H1 (cell line): ENCODE measurements around the gene TMEM52B. TPM values are rescaled to one million over a fixed set of nuclear protein-coding genes. Genes with fewer than 3 reads are reported as not detected.

ENCODE experiments used
- CTCF ChIA-PET: fragments of 300-600 bp; sonication (Branson Sonifier 250); formaldehyde crosslinking; loops from one replicate; lab custom pipeline; 2021; ENCODE audit not compliant: partially characterized antibody; lab: Charles Lee
- POLR2A ChIA-PET: fragments of 300-600 bp; sonication (Branson Sonifier 250); formaldehyde crosslinking; loops from one replicate; lab custom pipeline; 2021; ENCODE audit warnings: inconsistent platforms; ENCODE audit not compliant: partially characterized antibody; lab: Charles Lee
- DNase-seq, 2 experiments: peaks; one replicate each; pipeline versions ENCODE4 v3.0.0 to v3.0.0-alpha.2; 2010 to 2022; ENCODE audit warnings: low spot score in 2 of 2, low read depth in 1 of 2, mixed read lengths in 1 of 2
- FAIRE-seq: peaks from 2 replicates; lab custom pipeline; 2011; peaks lifted over from hg19 to GRCh38; lab: Jason Lieb, UNC
- H2AFZ ChIP-seq: 2 replicates; pipeline ENCODE4 v1.8.1; 2012; ENCODE audit warnings: low read length, inconsistent platforms
- H2AK5ac ChIP-seq: 2 replicates; pipeline ENCODE4 v1.6.1; 2013; ENCODE audit warnings: low read depth, low read length
- H2BK120ac ChIP-seq: replicated peaks from 2 replicates; pipeline ENCODE3; 2013; ENCODE audit warnings: low read depth, low read length, inconsistent platforms
- H2BK12ac ChIP-seq: 2 replicates; pipeline ENCODE4 v1.6.1; 2013; ENCODE audit warnings: low read depth, low read length
- H2BK15ac ChIP-seq: 2 replicates; pipeline ENCODE4 v1.6.1; 2013; ENCODE audit warnings: low read length
- H2BK20ac ChIP-seq: 2 replicates; pipeline ENCODE4 v1.6.1; 2013; ENCODE audit warnings: low read length
- H2BK5ac ChIP-seq: 2 replicates; pipeline ENCODE4 v1.6.1; 2013; ENCODE audit warnings: low read depth, low read length
- H3K14ac ChIP-seq: 2 replicates; pipeline ENCODE4 v1.6.1; 2013; ENCODE audit warnings: inconsistent platforms; ENCODE audit not compliant: insufficient read length
- H3K18ac ChIP-seq: 2 replicates; pipeline ENCODE4 v1.6.1; 2013; ENCODE audit warnings: low read length; ENCODE audit errors: extremely low read depth
- H3K23ac ChIP-seq: 2 replicates; pipeline ENCODE4 v1.6.1; 2013; ENCODE audit warnings: inconsistent platforms; ENCODE audit not compliant: insufficient read length
- H3K23me2 ChIP-seq: 2 replicates; pipeline ENCODE4 v1.6.1; 2013; ENCODE audit warnings: low read depth, low read length
- H3K27ac ChIP-seq: 2 replicates; pipeline ENCODE4 v1.6.1; 2011; ENCODE audit warnings: low read depth, low read length, inconsistent platforms
- H3K27me3 ChIP-seq, 4 experiments: replicated peaks in 1 of 4; 1 replicate in 1 of 4; 2 replicates in 3 of 4; pipeline versions ENCODE4 v1.6.1 to v1.8.1; 2011 to 2013; ENCODE audit warnings: low read length in 3 of 4, mild to moderate bottlenecking in 3 of 4, inconsistent platforms in 2 of 4, mixed read lengths in 2 of 4, moderate library complexity in 1 of 4; ENCODE audit not compliant: control insufficient read depth in 3 of 4, insufficient read depth in 3 of 4; ENCODE audit errors: extremely low read depth in 1 of 4
- H3K36me3 ChIP-seq, 4 experiments: 2 replicates each; pipeline versions ENCODE4 v1.6.1 to v1.8.1; 2011 to 2013; ENCODE audit warnings: mild to moderate bottlenecking in 4 of 4, low read length in 3 of 4, moderate library complexity in 2 of 4, control low read depth in 1 of 4, inconsistent platforms in 1 of 4; ENCODE audit not compliant: insufficient read depth in 4 of 4, control insufficient read depth in 2 of 4
- H3K4ac ChIP-seq: replicated peaks from 2 replicates; pipeline ENCODE3; 2013; ENCODE audit warnings: low read length, low read depth, mixed read lengths, inconsistent platforms; ENCODE audit not compliant: insufficient read length
- H3K4me1 ChIP-seq, 4 experiments: replicated peaks in 1 of 4; 1 replicate in 1 of 4; 2 replicates in 3 of 4; pipeline versions ENCODE4 v1.6.1 to v1.8.1; 2011 to 2013; ENCODE audit warnings: low read length in 3 of 4, inconsistent platforms in 2 of 4, mixed read lengths in 1 of 4; ENCODE audit not compliant: insufficient read depth in 4 of 4, control insufficient read depth in 3 of 4
- H3K4me2 ChIP-seq, 2 experiments: 2 replicates each; pipeline versions ENCODE4 v1.6.1 to v1.8.1; 2011 to 2013; ENCODE audit warnings: low read depth in 2 of 2, low read length in 2 of 2, control low read depth in 1 of 2, inconsistent platforms in 1 of 2, mild to moderate bottlenecking in 1 of 2; ENCODE audit not compliant: insufficient read depth in 1 of 2
- H3K4me3 ChIP-seq, 4 experiments: fragments of 200-600, 300-600 bp in 1 of 4; sonication (generic), shearing (Covaris generic), sonication (Bioruptor Twin) in 1 of 4; 2 replicates each; pipeline versions ENCODE4 v1.5.1 to v1.8.1; 2011 to 2016; ENCODE audit warnings: low read length in 4 of 4, low read depth in 3 of 4, control low read depth in 2 of 4, inconsistent platforms in 2 of 4, mild to moderate bottlenecking in 2 of 4, mixed read lengths in 1 of 4, moderate library complexity in 1 of 4; ENCODE audit not compliant: insufficient read depth in 2 of 4; ENCODE audit errors: extremely low read depth in 1 of 4
- H3K56ac ChIP-seq: replicated peaks from 2 replicates; pipeline ENCODE3; 2013; ENCODE audit warnings: low read depth, mild to moderate bottlenecking, mixed read lengths, low read length, inconsistent platforms; ENCODE audit not compliant: insufficient read length
- H3K79me1 ChIP-seq: 2 replicates; pipeline ENCODE4 v1.6.1; 2013; ENCODE audit warnings: low read depth, low read length, control low read depth
- H3K79me2 ChIP-seq, 2 experiments: 2 replicates each; pipeline versions ENCODE4 v1.6.1 to v1.8.1; 2012 to 2013; ENCODE audit warnings: low read length in 2 of 2, mild to moderate bottlenecking in 2 of 2, inconsistent platforms in 1 of 2; ENCODE audit not compliant: insufficient read depth in 2 of 2, control insufficient read depth in 1 of 2
- H3K9ac ChIP-seq, 4 experiments: replicated peaks in 1 of 4; 1 replicate in 1 of 4; 2 replicates in 3 of 4; pipeline versions ENCODE4 v1.6.1 to v1.8.1; 2011 to 2013; ENCODE audit warnings: low read depth in 3 of 4, low read length in 3 of 4, control low read depth in 2 of 4, mild to moderate bottlenecking in 2 of 4, moderate library complexity in 2 of 4, inconsistent platforms in 1 of 4; ENCODE audit errors: extremely low read depth in 1 of 4
- H3K9me3 ChIP-seq, 2 experiments: 2 replicates each; pipeline versions ENCODE4 v1.6.1 to v1.8.1; 2012 to 2013; ENCODE audit warnings: mild to moderate bottlenecking in 2 of 2, moderate library complexity in 2 of 2, control low read depth in 1 of 2, inconsistent platforms in 1 of 2, low read depth in 1 of 2, low read length in 1 of 2, mixed read lengths in 1 of 2; ENCODE audit not compliant: insufficient read depth in 2 of 2
- H4K20me1 ChIP-seq, 2 experiments: replicated peaks in 1 of 2; 2 replicates each; pipeline versions ENCODE3 to v1.8.1; 2011 to 2013; ENCODE audit warnings: inconsistent platforms in 2 of 2, low read length in 2 of 2, mild to moderate bottlenecking in 1 of 2; ENCODE audit not compliant: insufficient read depth in 2 of 2, control insufficient read depth in 1 of 2
- H4K5ac ChIP-seq: 2 replicates; pipeline ENCODE4 v1.6.1; 2013; ENCODE audit warnings: low read length, low read depth, mixed read lengths, inconsistent platforms; ENCODE audit not compliant: insufficient read length
- H4K8ac ChIP-seq: 2 replicates; pipeline ENCODE4 v1.8.0; 2013; ENCODE audit warnings: mild to moderate bottlenecking, moderate library complexity, low read length, inconsistent platforms; ENCODE audit not compliant: insufficient read depth; ENCODE audit errors: extremely low read depth
- H4K91ac ChIP-seq: replicated peaks from 2 replicates; pipeline ENCODE3; 2013; ENCODE audit warnings: low read length, mixed read lengths, inconsistent platforms; ENCODE audit not compliant: insufficient read length
- CREB1 ChIP-seq: IDR thresholded peaks from 2 replicates; pipeline ENCODE4 v1.6.1; 2012; ENCODE audit warnings: inconsistent platforms
- CTCF ChIP-seq, 3 experiments: IDR thresholded peaks; 1 replicate in 2 of 3; 2 replicates in 1 of 3; pipeline versions ENCODE4 v1.5.1 to v1.6.1; 2011; ENCODE audit warnings: low read length in 3 of 3, mild to moderate bottlenecking in 3 of 3, inconsistent platforms in 2 of 3, low read depth in 1 of 3, moderate library complexity in 1 of 3; ENCODE audit not compliant: insufficient read depth in 1 of 3; ENCODE audit errors: control extremely low read depth in 1 of 3
- EGR1 ChIP-seq: IDR thresholded peaks from 2 replicates; pipeline ENCODE4 v1.6.1; 2011; ENCODE audit warnings: low read depth, low read length, borderline replicate concordance
- RAD21 ChIP-seq, 2 experiments: IDR thresholded peaks in 1 of 2; conservative IDR thresholded peaks in 1 of 2; 2 replicates each; pipeline ENCODE4 v1.6.1; 2011; ENCODE audit warnings: low read depth in 2 of 2, low read length in 2 of 2, improper control_type of control experiment in 1 of 2, inconsistent platforms in 1 of 2, mild to moderate bottlenecking in 1 of 2, moderate library complexity in 1 of 2
- TBP ChIP-seq: IDR thresholded peaks from 2 replicates; pipeline ENCODE4 v1.6.1; 2011; ENCODE audit warnings: low read depth, low read length, improper control_type of control experiment
- WGBS, 2 experiments: shearing (Covaris generic) in 1 of 2; methylation state at CpG; one replicate each; pipeline versions ENCODE4 v1.1.6 to v1.1.7; 2013 to 2015; ENCODE audit warnings: low lambda C conversion rate in 2 of 2, mixed read lengths in 2 of 2, inconsistent platforms in 1 of 2, low coverage in 1 of 2, missing lambda C conversion rate in 1 of 2; ENCODE audit not compliant: insufficient replicate concordance in 2 of 2, insufficient coverage in 1 of 2, insufficient read length in 1 of 2; ENCODE audit errors: extremely low coverage in 1 of 2, missing lambda C conversion rate in 1 of 2; 5-methylcytosine and 5-hydroxymethylcytosine counted together
- polyA plus RNA-seq, 7 experiments: library from polyadenylated mRNA; depleted of rRNA in 3 of 7; stranded (reverse) in 5 of 7; unstranded in 2 of 7; fragments of >200 nt in 5 of 7; fragments of 200-250 nt in 2 of 7; gene quantifications; 1 replicate in 5 of 7; 2 replicates in 1 of 7; 4 replicates in 1 of 7; pipeline versions ENCODE4 v1.2.1 to v1.2.3, GENCODE V29; 2011 to 2013; ENCODE audit warnings: missing spikeins in 2 of 7, mixed read lengths in 2 of 7
- total RNA-seq: library from RNA; stranded (reverse); fragmentation: NEBNext Ultra II Directional; extraction: Animal tissue kit (Norgen Biotek cat#: 25700); gene quantifications from 2 replicates; pipeline ENCODE4 v1.2.1, GENCODE V29; 2021

The TMEM52B gene
- total and polyA plus RNA-seq, 2 of the 8 experiments (the other 6 are each of a cell fraction or from before 2014, with no cell fraction given): not detected

GRCh38 chr12:10190558-10191388 is 11.9 kb downstream of the TMEM52B start:
- no peak overlapping the region for H2BK120ac ChIP-seq
- WGBS, 2 experiments: 62% methylated on average over 13 of the region's 13 CpGs; no CpG with 5 or more reads in 1 of the 2 experiments
- no peak overlapping the region for H4K5ac ChIP-seq
- no peak overlapping the region for H4K91ac ChIP-seq
- H2BK20ac ChIP-seq: no peak overlapping the region
- H3K9me3 ChIP-seq: no peaks in the 10 kb centered on the region
- ChIA-PET POLR2A (interaction anchor here (0.8 to 1.9 kb wide), 3 partner anchors 38 to 60 kb away, joined by 3 to 6 read pairs (median 4); no protein-coding TSS in a partner anchor), CTCF (interaction anchor here (0.8 to 3.0 kb wide), 15 partner anchors 9 to 159 kb away, joined by 3 to 36 read pairs (median 4); partner anchors contain the start of gene OLR1)
- no peak overlapping the region for H3K27ac ChIP-seq
- H3K56ac ChIP-seq: no peak overlapping the region
- no peak overlapping the region for H3K4ac ChIP-seq
- no peak overlapping the region for H3K14ac ChIP-seq
- no peak overlapping the region for H2AK5ac ChIP-seq
- H3K79me2 ChIP-seq: no peaks in the 10 kb centered on the region
- H3K23me2 ChIP-seq: no peaks in the 10 kb centered on the region
- H3K18ac ChIP-seq: no peak overlapping the region
- H3K4me2 ChIP-seq: no peak overlapping the region
- H4K20me1 ChIP-seq: no peaks in the 10 kb centered on the region
- no peak overlapping the region for H3K4me3 ChIP-seq
- H4K8ac ChIP-seq: no peak overlapping the region
- H2BK15ac ChIP-seq: no peak overlapping the region
- H3K79me1 ChIP-seq: no peaks in the 10 kb centered on the region
- peak in 1 of 2 experiments; percentile 53 for DNase-seq
- H2BK12ac ChIP-seq: no peak overlapping the region
- H3K9ac ChIP-seq: no peak overlapping the region
- peak; percentile 95 for FAIRE-seq
- H2BK5ac ChIP-seq: no peak overlapping the region
- H2AFZ ChIP-seq: no peak overlapping the region
- 0 out of 7 replicates have a peak, but pooled peaks cover 0 to 2% (median 0%) of the 10 kb centered on the region in 4 experiments for H3K4me1 ChIP-seq
- H3K23ac ChIP-seq: no peak overlapping the region
- TF ChIP-seq CTCF (IDR thresholded peaks at IDR 0.05; ENCODE audit: control extremely low read depth in 1 of 3, insufficient read depth in 1 of 3, low read depth in 1 of 3, low read length in 3 of 3) (peak; percentile 50 to 83 (median 74)), RAD21 (IDR thresholded peaks at IDR 0.05 in 1 of 2, conservative IDR thresholded peaks at IDR 0.05 in 1 of 2; ENCODE audit: low read depth in 2 of 2, low read length in 2 of 2) (peak; percentile 77 to 80), EGR1 (no peak), TBP (no peak), CREB1 (no peak)
- no peaks in the 10 kb centered on the region for H3K36me3 ChIP-seq
- no peaks in the 10 kb centered on the region for H3K27me3 ChIP-seq
